Pancreas (tissue), 10 donors: ENCODE measurements around the gene PTH1R. TPM values are rescaled to one million over a fixed set of nuclear protein-coding genes. Genes with fewer than 3 reads are reported as not detected.

Experiments used
- ATAC-seq, 4 donors: fragments of 200-7000 bp; cut with Tn5 transposase; one replicate each; pipeline versions ENCODE4 v1.8.0 to v1.9.1; 2020; ENCODE audit warnings: mild to moderate bottlenecking in 4 of 4, moderate library complexity in 4 of 4
- DNase-seq, 6 donors: peaks; one replicate each; pipeline ENCODE4 v3.0.0-alpha.2; 2020
- FAIRE-seq: peaks from 2 replicates; lab custom pipeline; 2012; peaks lifted over from hg19 to GRCh38; lab: Jason Lieb, UNC
- H3K27ac ChIP-seq, 4 donors: fragments of 200-600 bp; sonication (generic); 1 replicate in 3 of 4; 2 replicates in 1 of 4; pipeline versions ENCODE4 v1.5.0 to v1.8.0; 2020
- H3K27me3 ChIP-seq, 4 donors: fragments of 200-600 bp; one replicate each; pipeline ENCODE4 v1.8.0; 2021
- H3K36me3 ChIP-seq, 3 donors: fragments of 200-600 bp; sonication (generic) in 1 of 3; one replicate each; pipeline versions ENCODE4 v1.5.0 to v1.8.0; 2020 to 2021
- H3K4me1 ChIP-seq, 3 donors: fragments of 200-600 bp; one replicate each; pipeline ENCODE4 v1.8.0; 2021
- H3K4me3 ChIP-seq, 4 donors: fragments of 200-600 bp; sonication (generic) in 2 of 4; one replicate each; pipeline versions ENCODE4 v1.5.0 to v1.8.0; 2020 to 2021
- H3K9me3 ChIP-seq, 4 donors: fragments of 200-600 bp; one replicate each; pipeline ENCODE4 v1.8.0; 2021
- WGBS, 2 donors: extraction: QIAGEN DNeasy Blood & Tissue Kit; methylation state at CpG; one replicate each; pipeline ENCODE4 v1.1.7; 2013; 5-methylcytosine and 5-hydroxymethylcytosine counted together
- intact Hi-C, 3 donors: fragments of 100-400 bp; cut with DNase I; formaldehyde crosslinking; loops; one replicate each; pipeline versions ENCODE4 v1.11.1 to v1.14.2; 2022
- polyA plus RNA-seq, 2 donors: library from polyadenylated mRNA; stranded (reverse); fragments of 200-250 nt; gene quantifications; one replicate each; pipeline ENCODE4 v1.2.3, GENCODE V29; 2013
- total RNA-seq, 6 donors: library from RNA; stranded (reverse); fragmentation: NEBNext Ultra II Directional in 4 of 6; extraction: Animal tissue kit (Norgen Biotek cat#: 25700) in 4 of 6; gene quantifications; one replicate each; pipeline versions ENCODE4 v1.2.1 to v1.2.4, GENCODE V29; 2021 to 2023
- TF ChIP-seq, protein P1 (sequence below), 4 donors: fragments of 200-600 bp; sonication (generic) in 3 of 4; IDR thresholded peaks; one replicate each; pipeline versions ENCODE4 v1.5.0 to v1.8.0; 2021; ENCODE audit warnings: antibody characterized with exemption in 4 of 4
- donor health status: healthy with polysubstance abuse.
- donor health status: DM: no; HTN: no; CAD: no; lungs with moderate emphysema.
- donor health status: DM: no; HTN: no; CAD: no.
- donor health status: control.
- donor health status: control.
- donor health status: Bipolar disorder and iron deficiency.
- donor health status: DM: yes; HTN: yes; CAD: no.
- donor health status: DM: no; HTN: no; CAD: no.
- donor health status: DM: no; HTN: no; CAD: no.
- donor health status: DM: yes; HTN: yes; CAD: no.

PTH1R gene
- total and polyA plus RNA-seq, 8 donors = 0.49 to 34.8 (median 2.0) TPM

DNA sequence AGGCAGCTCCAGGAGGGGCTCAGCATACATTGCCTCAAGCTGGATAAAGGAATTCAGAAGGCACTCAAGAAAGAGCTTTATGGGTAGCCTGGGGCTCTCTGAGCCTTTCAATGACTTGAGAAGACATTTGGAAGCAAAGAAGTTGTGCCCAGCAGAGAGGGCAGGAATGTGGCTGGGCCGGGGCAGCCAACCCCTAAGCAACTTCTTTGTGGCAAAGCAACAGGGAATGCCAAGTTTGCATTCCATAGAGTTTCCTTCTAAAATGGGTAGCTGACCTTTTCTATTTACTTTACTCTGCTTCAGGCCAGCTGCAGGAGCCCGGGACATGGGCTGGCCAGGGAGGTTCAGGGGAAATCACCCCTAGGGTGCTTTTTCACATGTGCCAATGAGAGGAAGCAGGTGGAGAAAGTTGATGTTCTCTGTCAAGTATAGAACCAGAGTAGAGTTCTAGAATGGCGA is 53.5 kb downstream of the PTH1R start:
- Histone ChIP-seq H3K36me3 (no peaks in the 10 kb centered on the region), H3K27ac (peak overlapping the region; percentile 60 to 76 (median 67)), H3K4me3 (no peak overlapping the region), H3K9me3 (no peaks in the 10 kb centered on the region), H3K4me1 (peaks cover 72 to 81% (median 74%) of the 10 kb centered on the region in 3 donors), H3K27me3 (no peaks in the 10 kb centered on the region)
- TF ChIP-seq, protein P1, sequence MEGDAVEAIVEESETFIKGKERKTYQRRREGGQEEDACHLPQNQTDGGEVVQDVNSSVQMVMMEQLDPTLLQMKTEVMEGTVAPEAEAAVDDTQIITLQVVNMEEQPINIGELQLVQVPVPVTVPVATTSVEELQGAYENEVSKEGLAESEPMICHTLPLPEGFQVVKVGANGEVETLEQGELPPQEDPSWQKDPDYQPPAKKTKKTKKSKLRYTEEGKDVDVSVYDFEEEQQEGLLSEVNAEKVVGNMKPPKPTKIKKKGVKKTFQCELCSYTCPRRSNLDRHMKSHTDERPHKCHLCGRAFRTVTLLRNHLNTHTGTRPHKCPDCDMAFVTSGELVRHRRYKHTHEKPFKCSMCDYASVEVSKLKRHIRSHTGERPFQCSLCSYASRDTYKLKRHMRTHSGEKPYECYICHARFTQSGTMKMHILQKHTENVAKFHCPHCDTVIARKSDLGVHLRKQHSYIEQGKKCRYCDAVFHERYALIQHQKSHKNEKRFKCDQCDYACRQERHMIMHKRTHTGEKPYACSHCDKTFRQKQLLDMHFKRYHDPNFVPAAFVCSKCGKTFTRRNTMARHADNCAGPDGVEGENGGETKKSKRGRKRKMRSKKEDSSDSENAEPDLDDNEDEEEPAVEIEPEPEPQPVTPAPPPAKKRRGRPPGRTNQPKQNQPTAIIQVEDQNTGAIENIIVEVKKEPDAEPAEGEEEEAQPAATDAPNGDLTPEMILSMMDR (IDR thresholded peaks at IDR 0.05) = no peak
- ATAC-seq (peak in 3 of 4 donors; percentile 5 to 43 (median 38)), DNase-seq (peak in 4 of 6 donors; percentile 38 to 54 (median 40)), FAIRE-seq (no peak)
- 17 to 18% methylated on average over 3 of the region's 3 CpGs for WGBS, 2 donors
- intact Hi-C loops = no loop called here

DNA sequence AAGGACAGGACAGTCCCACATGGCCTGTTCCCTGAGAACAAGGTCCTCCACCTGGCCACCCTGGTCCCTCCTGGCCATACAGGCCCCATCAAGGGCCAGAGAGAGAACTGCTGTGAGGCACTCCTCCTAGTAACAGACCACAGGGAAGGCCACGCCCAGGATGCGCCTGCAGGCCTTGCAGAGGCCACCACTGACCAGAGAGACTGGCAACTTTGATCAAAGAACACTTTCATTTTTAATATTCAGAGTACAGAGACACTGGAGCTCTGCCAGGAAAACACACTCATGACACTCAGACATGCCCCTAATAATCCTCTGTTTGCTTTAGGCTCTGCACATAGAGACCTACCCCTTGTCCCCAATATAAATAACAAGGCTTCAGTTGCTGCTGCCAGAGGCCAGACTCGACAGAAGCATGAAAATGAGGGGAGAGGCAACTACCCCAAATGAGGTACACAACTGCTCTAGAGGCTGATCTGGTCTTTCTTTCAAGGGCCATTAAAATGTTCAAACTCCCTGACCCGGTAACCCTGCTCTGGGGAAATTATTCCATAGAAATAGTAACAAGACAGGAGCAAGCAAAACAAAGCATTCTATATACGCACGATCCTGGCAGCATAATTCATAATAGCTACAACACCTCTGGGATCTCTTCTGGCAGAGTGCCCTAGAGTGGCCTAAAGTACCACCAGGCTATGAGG is 54.3 kb downstream of the PTH1R start:
- intact Hi-C loops = no loop called here
- DNase-seq (peak in 4 of 6 donors; percentile 47 to 61 (median 59)), FAIRE-seq (no peak), ATAC-seq (peak in 3 of 4 donors; percentile 2 to 6 (median 2))
- Histone ChIP-seq H3K4me3 (no peak overlapping the region), H3K36me3 (no peaks in the 10 kb centered on the region), H3K27me3 (no peaks in the 10 kb centered on the region), H3K9me3 (no peaks in the 10 kb centered on the region), H3K27ac (peak overlapping the region; percentile 60 to 76 (median 67)), H3K4me1 (peaks cover 79 to 88% (median 83%) of the 10 kb centered on the region in 3 donors)
- 41 to 48% methylated on average over 6 of the region's 6 CpGs for WGBS, 2 donors
- TF ChIP-seq, protein P1 (IDR thresholded peaks at IDR 0.05) = no peak

DNA sequence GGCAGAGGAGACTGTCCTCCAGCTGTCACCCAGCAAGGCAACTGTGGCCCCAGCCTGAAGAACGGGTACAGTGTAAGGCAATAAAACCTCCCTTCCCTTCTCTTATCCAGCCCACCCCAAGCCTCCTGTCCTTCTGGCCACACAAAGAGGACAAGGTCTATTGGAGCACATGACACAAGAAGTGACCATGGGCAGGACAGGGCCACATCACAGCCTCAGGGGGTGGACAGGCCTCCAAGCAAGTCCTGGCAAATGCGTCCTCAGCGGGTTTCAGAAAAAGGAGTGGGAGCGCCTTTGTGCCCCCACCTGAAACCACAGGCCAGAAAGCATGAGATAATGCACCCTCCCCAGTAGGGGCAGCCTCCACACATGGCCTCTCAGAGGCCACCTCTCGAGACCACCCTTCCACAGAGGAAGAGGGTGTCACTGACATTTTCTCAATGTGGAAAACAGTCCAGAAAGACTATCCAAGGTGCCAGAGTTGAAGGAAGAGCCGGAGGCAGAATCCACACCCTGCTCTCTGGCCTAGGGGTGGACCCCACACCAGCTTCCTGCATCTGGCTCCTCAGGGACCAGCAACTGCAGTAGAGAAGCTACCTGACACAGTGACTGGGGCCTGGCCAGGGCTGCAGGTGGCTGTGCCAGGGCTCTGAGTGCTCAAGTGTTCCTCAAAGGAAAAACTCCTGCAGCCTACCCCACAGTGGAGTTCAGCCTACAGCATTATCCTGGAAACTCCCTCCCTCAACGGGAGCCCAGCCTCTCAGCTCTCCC is 55.1 kb downstream of the PTH1R start:
- 71 to 75% methylated on average over 7 of the region's 7 CpGs for WGBS, 2 donors
- DNase-seq (peak in 1 of 6 donors; percentile 32), FAIRE-seq (no peak), ATAC-seq (no peak)
- TF ChIP-seq, protein P1 (IDR thresholded peaks at IDR 0.05) = no peak
- no peaks in the 10 kb centered on the region for H3K27me3 ChIP-seq
- H3K27ac ChIP-seq = peak overlapping the region; percentile 49 to 76 (median 61)
- no peak overlapping the region for H3K4me3 ChIP-seq
- intact Hi-C loops = no loop called here
- peaks cover 84 to 91% (median 90%) of the 10 kb centered on the region in 3 donors for H3K4me1 ChIP-seq
- H3K9me3 ChIP-seq = no peaks in the 10 kb centered on the region
- H3K36me3 ChIP-seq = no peaks in the 10 kb centered on the region

DNA sequence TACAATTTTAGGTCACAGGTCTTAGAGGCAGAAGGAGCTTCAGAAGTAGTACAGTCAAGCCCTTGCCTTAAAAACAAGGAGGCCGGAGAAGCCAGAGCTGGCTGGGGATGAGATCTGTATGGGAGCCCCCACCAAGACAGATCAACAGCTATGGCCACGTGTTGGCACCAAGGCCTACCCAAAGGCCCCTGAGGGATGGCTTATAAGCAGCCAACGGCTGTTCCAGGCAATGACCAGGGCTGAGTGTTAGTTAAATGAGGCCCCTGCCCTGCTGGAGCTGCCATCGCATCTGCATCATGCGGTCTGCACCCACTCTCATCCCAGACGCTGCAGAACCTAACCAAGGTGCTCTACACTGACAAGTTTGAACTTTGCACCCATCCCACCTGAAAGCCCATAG is 55.7 kb downstream of the PTH1R start:
- no peak for FAIRE-seq
- ATAC-seq = no peak
- DNase-seq = peak in 1 of 6 donors; percentile 26
- TF ChIP-seq, protein P1 (IDR thresholded peaks at IDR 0.05) = no peak
- H3K27me3 ChIP-seq = no peaks in the 10 kb centered on the region
- 71 to 72% methylated on average over 6 of the region's 6 CpGs for WGBS, 2 donors
- H3K9me3 ChIP-seq = no peaks in the 10 kb centered on the region
- H3K36me3 ChIP-seq = no peaks in the 10 kb centered on the region
- H3K4me1 ChIP-seq = peaks cover 90 to 96% (median 96%) of the 10 kb centered on the region in 3 donors
- H3K27ac ChIP-seq = peak overlapping the region; percentile 49 to 76 (median 61)
- intact Hi-C loops = no loop called here
- no peak overlapping the region for H3K4me3 ChIP-seq
